Endothelial cell of umbilical vein (primary cell): Measurements from ENCODE around the gene PSME4. TPM values are rescaled to one million over a fixed set of nuclear protein-coding genes. Genes with fewer than 3 reads are reported as not detected.
"Not testable (repeated sequence)": the region's sequence is repeated elsewhere in the genome, so short reads cannot be mapped to it uniquely, and the experiment has no call there.

Experiments
- BruUV-seq: library from RNA; stranded (reverse); fragments of 400-500 nt; replicated peaks from 2 replicates; lab custom pipeline; 2021; lab: Mats Ljungman, UMichigan
- CTCF ChIA-PET: fragments of 300-600, 350-600 bp; sonication (Branson Sonifier 250); formaldehyde crosslinking; loops from one replicate; lab custom pipeline; 2021; ENCODE audit warnings: antibody characterized with exemption, inconsistent platforms; lab: Charles Lee
- POLR2A ChIA-PET: fragments of 300-600, 350-600 bp; sonication (Branson Sonifier 250); formaldehyde crosslinking; loops from one replicate; lab custom pipeline; 2021; ENCODE audit warnings: antibody characterized with exemption, inconsistent platforms; lab: Charles Lee
- DNase-seq: peaks from one replicate; pipeline ENCODE4 v3.0.0-alpha.2; 2011; ENCODE audit warnings: low read depth, low spot score
- FAIRE-seq: peaks from 2 replicates; lab custom pipeline; 2011; peaks lifted over from hg19 to GRCh38; lab: Jason Lieb, UNC
- H2AFZ ChIP-seq: 2 replicates; pipeline ENCODE4 v1.6.0; 2012; ENCODE audit warnings: low read depth, low read length, control low read depth, inconsistent platforms
- H3K27ac ChIP-seq: 2 replicates; pipeline ENCODE4 v1.5.1; 2011; ENCODE audit warnings: low read depth, mild to moderate bottlenecking, control low read depth, low read length, moderate library complexity; ENCODE audit not compliant: insufficient read depth
- H3K27me3 ChIP-seq, 2 experiments: 2 replicates each; pipeline versions ENCODE4 v1.6.0 to v1.6.1; 2011; ENCODE audit warnings: low read length in 2 of 2, mixed read lengths in 1 of 2; ENCODE audit not compliant: control insufficient read depth in 2 of 2, insufficient read depth in 2 of 2
- H3K36me3 ChIP-seq, 2 experiments: 2 replicates in 1 of 2; 3 replicates in 1 of 2; pipeline ENCODE4 v1.5.1; 2011; ENCODE audit warnings: low read length in 2 of 2, mild to moderate bottlenecking in 1 of 2, moderate library complexity in 1 of 2; ENCODE audit not compliant: control insufficient read depth in 2 of 2, insufficient read depth in 2 of 2; ENCODE audit errors: extremely low read depth in 1 of 2
- H3K4me1 ChIP-seq: 3 replicates; pipeline ENCODE4 v1.5.1; 2011; ENCODE audit warnings: mild to moderate bottlenecking, low read length; ENCODE audit not compliant: control insufficient read depth, insufficient read depth; ENCODE audit errors: extremely low read depth
- H3K4me2 ChIP-seq: 2 replicates; pipeline ENCODE4 v1.6.1; 2011; ENCODE audit warnings: low read length, control low read depth, mixed read lengths; ENCODE audit not compliant: insufficient read depth
- H3K4me3 ChIP-seq, 3 experiments: fragments of 200-600 bp in 1 of 3; sonication (generic), shearing (Covaris generic) in 1 of 3; replicated peaks in 1 of 3; 2 replicates each; pipeline ENCODE4 v1.5.1; 2011 to 2016; ENCODE audit warnings: control low read depth in 3 of 3, low read length in 3 of 3, mild to moderate bottlenecking in 2 of 3, inconsistent platforms in 1 of 3, low read depth in 1 of 3, moderate library complexity in 1 of 3; ENCODE audit not compliant: insufficient read depth in 1 of 3
- H3K79me2 ChIP-seq: 2 replicates; pipeline ENCODE4 v1.6.0; 2012; ENCODE audit warnings: low read length, inconsistent platforms; ENCODE audit not compliant: control insufficient read depth, insufficient read depth
- H3K9ac ChIP-seq: replicated peaks from 2 replicates; pipeline ENCODE3; 2011; ENCODE audit warnings: low read length, control low read depth; ENCODE audit not compliant: insufficient read depth; ENCODE audit errors: extremely low read depth
- H3K9me1 ChIP-seq: replicated peaks from 3 replicates; pipeline ENCODE4 v1.6.0; 2011; ENCODE audit warnings: mild to moderate bottlenecking, low read length; ENCODE audit not compliant: control insufficient read depth, insufficient read depth; ENCODE audit errors: extremely low read depth
- H3K9me3 ChIP-seq: replicated peaks from 2 replicates; pipeline ENCODE4 v1.5.1; 2012; ENCODE audit warnings: low read length, inconsistent platforms; ENCODE audit not compliant: control insufficient read depth, insufficient read depth
- H4K20me1 ChIP-seq: replicated peaks from 2 replicates; pipeline ENCODE3; 2011; ENCODE audit warnings: mild to moderate bottlenecking, low read length; ENCODE audit not compliant: control insufficient read depth, insufficient read depth; ENCODE audit errors: extremely low read depth
- FOS ChIP-seq: IDR thresholded peaks from 2 replicates; pipeline ENCODE4 v1.6.1; 2011; ENCODE audit warnings: mild to moderate bottlenecking, low read length, moderate library complexity, borderline replicate concordance; ENCODE audit not compliant: insufficient read depth
- GATA2 ChIP-seq: IDR thresholded peaks from 2 replicates; pipeline ENCODE4 v1.7.0; 2011; ENCODE audit warnings: low read depth, mild to moderate bottlenecking, moderate library complexity, mixed read lengths, low read length; ENCODE audit not compliant: insufficient read length, insufficient read depth
- JUN ChIP-seq: IDR thresholded peaks from 2 replicates; pipeline ENCODE4 v1.6.1; 2011; ENCODE audit warnings: borderline replicate concordance, low read depth; ENCODE audit not compliant: insufficient read length, insufficient read depth
- MYC ChIP-seq: IDR thresholded peaks from one replicate; pipeline ENCODE4 v1.6.1; 2011; ENCODE audit warnings: mild to moderate bottlenecking, low read depth, low read length
- POLR2A ChIP-seq: IDR thresholded peaks from 2 replicates; pipeline ENCODE4 v1.6.1; 2012; ENCODE audit warnings: low read depth, mild to moderate bottlenecking, control low read depth, low read length
- POLR2AphosphoS5 ChIP-seq: IDR thresholded peaks from 2 replicates; pipeline ENCODE4 v1.6.1; 2012; ENCODE audit warnings: low read depth, mild to moderate bottlenecking, control low read depth, low read length, moderate library complexity; ENCODE audit not compliant: insufficient read depth
- dilution Hi-C: fragments of 300-500 bp; cut with MboI; formaldehyde crosslinking; loops from one replicate; pipeline ENCODE4 v1.15.0; 2019; ENCODE audit warnings: low sequenced_read_pairs; ENCODE audit not compliant: extremely low pct_ligation_motif_present
- intact Hi-C: fragments of 100-400 bp; cut with micrococcal nuclease; formaldehyde crosslinking; loops from one replicate; pipeline ENCODE4 v1.10.0; 2022
- polyA plus RNA-seq, 4 experiments: library from polyadenylated mRNA; depleted of rRNA in 3 of 4; stranded (reverse) in 3 of 4; unstranded in 1 of 4; fragments of >200 nt; gene quantifications; 2 replicates each; pipeline versions ENCODE4 v1.2.1 to v1.2.3, GENCODE V29; 2011 to 2012; ENCODE audit warnings: missing spikeins in 1 of 4
- total RNA-seq: library from RNA; stranded (reverse); gene quantifications from 2 replicates; pipeline ENCODE4 v1.2.3, GENCODE V29; 2021

PSME4 gene
- total and polyA plus RNA-seq, 2 donors (not counting 3 experiments of a cell fraction or from before 2014, with no cell fraction given), result 24.7 to 82.6 TPM

DNA sequence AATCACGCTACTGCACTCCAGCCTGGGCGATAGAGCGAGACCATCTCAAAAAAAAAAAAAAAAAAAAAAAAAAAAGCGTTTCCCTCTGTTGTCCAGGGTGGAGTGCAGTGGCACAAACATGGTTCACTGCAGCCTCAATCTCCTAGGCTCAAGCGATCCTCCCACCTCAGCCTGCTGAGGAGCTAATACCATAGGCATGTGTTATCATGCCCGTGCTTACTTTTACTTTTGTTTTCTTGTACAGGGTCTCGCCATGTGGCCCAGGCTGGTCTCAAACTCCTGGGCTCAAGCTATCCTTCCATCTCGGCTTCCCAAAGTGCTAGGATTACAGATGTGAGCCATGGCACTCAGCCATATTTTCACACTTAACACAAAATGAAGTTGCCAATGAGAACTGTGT, 37.5 kb downstream of the PSME4 start:
- no peak for TF ChIP-seq FOS
- no peak for TF ChIP-seq MYC
- TF ChIP-seq POLR2AphosphoS5, result no peak
- no peak for TF ChIP-seq GATA2
- TF ChIP-seq JUN, result no peak
- TF ChIP-seq POLR2A, result no peak
- intact Hi-C loops (no loop called here), dilution Hi-C loops (no loop called here)
- H3K4me2 ChIP-seq, result no peak overlapping the region
- no peak overlapping the region for H3K9ac ChIP-seq
- no peaks in the 10 kb centered on the region for H4K20me1 ChIP-seq
- FAIRE-seq (no peak), DNase-seq (no peak)
- H3K4me1 ChIP-seq, result no peaks in the 10 kb centered on the region
- no peaks in the 10 kb centered on the region for H3K9me3 ChIP-seq
- BruUV-seq, result no TSS peak
- H3K27me3 ChIP-seq, result no peaks in the 10 kb centered on the region
- POLR2A ChIA-PET, result no interaction called here
- no peak overlapping the region for H2AFZ ChIP-seq
- no peak overlapping the region for H3K27ac ChIP-seq
- H3K36me3 ChIP-seq, result peaks cover 9 to 40% of the 10 kb centered on the region in 2 experiments
- H3K9me1 ChIP-seq, result no peaks in the 10 kb centered on the region
- CTCF ChIA-PET, result interaction anchor here (1.8 kb wide), 1 partner anchor 11 kb away, joined by 5 read pairs; no protein-coding TSS in a partner anchor
- peaks cover 4% of the 10 kb centered on the region for H3K79me2 ChIP-seq
- no peak overlapping the region for H3K4me3 ChIP-seq

DNA sequence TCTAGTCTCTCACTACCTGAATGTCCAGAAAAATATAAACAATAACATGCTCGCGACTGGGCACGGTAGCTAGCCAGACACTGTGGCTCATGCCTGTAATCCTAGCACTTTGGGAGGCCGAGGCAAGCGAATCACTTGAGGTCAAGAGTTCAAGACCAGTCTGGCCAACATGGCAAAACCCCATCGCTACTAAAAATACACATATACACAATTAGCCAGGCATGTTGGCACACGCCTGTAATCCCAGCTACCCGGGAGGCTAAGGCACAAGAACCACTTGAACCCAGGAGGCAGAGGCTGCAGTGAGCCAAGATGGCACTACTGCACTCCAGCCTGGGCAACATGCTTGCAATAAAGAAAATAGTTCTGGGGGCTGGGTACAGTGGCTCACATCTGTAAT, 44.5 kb downstream of the PSME4 start:
- POLR2A ChIA-PET, result not testable (repeated sequence)

More for the DNA sequence above, 44.5 kb downstream of the PSME4 start:
- H3K9me3 ChIP-seq, H3K27me3 ChIP-seq, CTCF ChIA-PET, H3K4me2 ChIP-seq, H3K27ac ChIP-seq, H3K9me1 ChIP-seq, H3K9ac ChIP-seq, DNase-seq, BruUV-seq, H3K4me3 ChIP-seq, intact Hi-C loops, H3K4me1 ChIP-seq, FAIRE-seq, H2AFZ ChIP-seq, H4K20me1 ChIP-seq, H3K79me2 ChIP-seq, dilution Hi-C loops: not testable (repeated sequence)
- H3K36me3 ChIP-seq, result peaks cover 7 to 24% of the 10 kb centered on the region in 2 experiments
